ENCODE measurements around the gene CFAP99.
"Not testable (repeated sequence)": the region's sequence is repeated elsewhere in the genome, so short reads cannot be mapped to it uniquely, and the experiment has no call there.

The CFAP99 gene

GRCh38 chr4:2377241-2377640 is 41.5 kb upstream of the CFAP99 start:
- H3K4me3 ChIP-seq (ENCODE audit: low read depth, low read length): no peak overlapping the region
- TF ChIP-seq CTCF (IDR thresholded peaks at IDR 0.05; ENCODE audit: low read depth, low read length): no peak

- TF ChIP-seq CTCF (IDR thresholded peaks at IDR 0.05; ENCODE audit: low read depth, low read length): no peak
- H3K4me3 ChIP-seq (ENCODE audit: low read depth, low read length): no peak overlapping the region
Measured at GRCh38 chr4:2378401-2378800, 40.4 kb upstream of the CFAP99 start.

GRCh38 chr4:2378898-2379297 is 39.9 kb upstream of the CFAP99 start:
- no peak overlapping the region for H3K4me3 ChIP-seq (ENCODE audit: low read depth, low read length)
- TF ChIP-seq CTCF (IDR thresholded peaks at IDR 0.05; ENCODE audit: low read depth, low read length): no peak

DNA sequence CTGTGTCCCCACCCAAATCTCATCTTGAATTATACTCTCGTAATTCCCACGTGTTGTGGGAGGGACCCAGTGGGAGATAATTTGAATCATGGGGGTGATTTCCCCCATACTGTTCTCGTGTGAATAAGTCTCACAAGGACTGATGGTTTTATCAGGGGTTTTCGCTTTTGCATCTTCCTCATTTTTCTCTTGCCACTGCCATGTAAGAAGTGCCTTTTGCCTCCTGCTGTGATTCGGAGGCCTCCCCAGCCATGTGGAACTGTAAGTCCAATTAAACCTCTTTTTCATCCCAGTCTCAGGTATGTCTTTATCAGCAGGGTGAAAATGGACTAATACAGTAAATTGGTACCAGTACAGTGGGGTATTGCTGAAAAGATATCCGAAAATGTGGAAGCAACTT is 38.2 kb upstream of the CFAP99 start:
- H3K4me3 ChIP-seq (ENCODE audit: low read depth, low read length): not testable (repeated sequence)

DNA sequence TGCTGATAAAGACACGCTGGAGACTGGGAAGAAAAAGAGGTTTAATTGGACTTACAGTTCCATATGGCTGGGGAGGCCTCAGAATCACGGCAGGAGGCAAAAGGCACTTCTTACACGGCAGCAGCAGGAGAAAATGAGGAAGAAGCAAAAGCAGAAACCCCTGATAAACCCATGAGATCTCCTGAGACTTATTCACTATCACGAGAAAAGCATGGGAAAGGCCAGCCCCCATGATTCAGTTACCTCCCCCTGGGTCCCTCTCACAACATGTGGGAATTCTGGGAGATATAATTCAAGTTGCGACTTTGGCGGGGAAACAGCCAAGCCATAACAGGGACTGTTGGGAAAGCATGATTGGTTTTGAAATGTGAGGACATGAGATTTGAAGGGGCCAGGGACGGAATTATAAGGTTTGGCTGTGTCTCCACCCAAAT is 36.0 kb upstream of the CFAP99 start:
- H3K4me3 ChIP-seq (ENCODE audit: low read depth, low read length): not testable (repeated sequence)

GRCh38 chr4:2383220-2383631 is 35.5 kb upstream of the CFAP99 start:
- H3K4me3 ChIP-seq (ENCODE audit: low read depth, low read length): not testable (repeated sequence)

GRCh38 chr4:2383760-2384159 is 35.0 kb upstream of the CFAP99 start:
- H3K4me3 ChIP-seq (ENCODE audit: low read depth, low read length): no peak overlapping the region
- TF ChIP-seq CTCF (IDR thresholded peaks at IDR 0.05; ENCODE audit: low read depth, low read length): no peak

DNA sequence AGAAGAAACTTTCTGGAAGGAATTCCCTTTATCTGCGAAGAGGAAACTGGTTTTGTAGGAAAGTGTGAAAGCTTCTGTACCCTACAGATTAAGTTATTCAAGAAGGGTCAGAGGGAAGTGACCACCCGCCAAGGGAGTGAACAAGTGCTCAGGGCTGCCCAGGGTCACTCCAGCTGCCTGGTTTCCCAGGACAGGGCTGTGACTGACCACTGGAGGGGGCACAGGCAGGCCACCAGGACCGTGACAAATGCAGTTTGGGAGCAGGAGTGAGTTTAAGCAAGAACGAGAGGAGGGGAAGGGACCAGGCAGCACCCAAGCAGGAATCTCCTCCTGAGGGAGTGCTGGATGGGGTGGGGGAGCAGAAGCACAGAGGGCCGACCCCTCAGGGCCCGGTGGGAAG is 34.5 kb upstream of the CFAP99 start:
- H3K4me3 ChIP-seq (ENCODE audit: low read depth, low read length): no peak overlapping the region
- no peak for TF ChIP-seq CTCF (IDR thresholded peaks at IDR 0.05; ENCODE audit: low read depth, low read length)

DNA sequence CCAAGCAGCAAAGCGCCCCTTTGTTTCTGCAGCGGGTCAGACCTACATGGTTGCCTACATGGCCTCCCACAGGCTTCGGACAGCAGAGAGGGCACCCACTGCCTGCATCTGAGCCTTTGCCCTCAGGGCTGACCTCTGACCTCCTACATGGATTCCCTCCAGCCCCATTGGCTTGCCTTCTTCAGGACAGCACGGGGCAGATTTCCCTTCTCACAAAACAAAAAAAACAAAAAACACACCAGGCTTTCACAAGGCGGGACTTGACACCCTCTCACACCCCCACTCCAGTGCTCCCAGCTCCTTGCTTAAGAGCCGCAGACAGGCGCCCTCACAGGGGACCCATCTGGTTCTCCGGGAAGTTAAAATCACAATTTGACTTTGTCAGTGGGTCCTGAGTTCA is 33.2 kb upstream of the CFAP99 start:
- H3K4me3 ChIP-seq (ENCODE audit: low read depth, low read length): no peak overlapping the region
- no peak for TF ChIP-seq CTCF (IDR thresholded peaks at IDR 0.05; ENCODE audit: low read depth, low read length)
